Mesothelial cell of epicardium (in vitro differentiated cells): ENCODE measurements around the gene NPTX2. TPM values are rescaled to one million over a fixed set of nuclear protein-coding genes. Genes with fewer than 3 reads are reported as not detected.

Experiments used
- DNase-seq, 2 experiments: peaks; one replicate each; pipeline ENCODE4 v3.0.0; 2021; ENCODE audit warnings: low spot score in 2 of 2; ENCODE audit not compliant: unreplicated experiment in 2 of 2
- H3K27ac Mint-ChIP-seq: 2 replicates; pipeline ENCODE4 v1.8.0; 2021; ENCODE audit warnings: mixed read lengths
- H3K27me3 Mint-ChIP-seq: 2 replicates; pipeline ENCODE4 v1.8.0; 2021; ENCODE audit warnings: low read depth, mixed read lengths
- H3K36me3 Mint-ChIP-seq: 2 replicates; pipeline ENCODE4 v1.8.0; 2021; ENCODE audit warnings: mixed read lengths
- H3K4me1 Mint-ChIP-seq: 2 replicates; pipeline ENCODE4 v1.8.0; 2021; ENCODE audit warnings: mixed read lengths
- H3K4me3 Mint-ChIP-seq: 2 replicates; pipeline ENCODE4 v1.8.0; 2021; ENCODE audit warnings: mild to moderate bottlenecking, moderate library complexity, mixed read lengths
- H3K9me3 Mint-ChIP-seq: 2 replicates; pipeline ENCODE4 v1.8.0; 2021; ENCODE audit warnings: mixed read lengths
- total RNA-seq: library from RNA; stranded (reverse); gene quantifications from 3 replicates; pipeline ENCODE4 v1.2.1, GENCODE V29; 2021
- TF ChIP-seq, protein P1 (sequence below): fragments of 200-600 bp; sonication (generic); IDR thresholded peaks from one replicate; pipeline ENCODE4 v1.5.0; 2021; ENCODE audit warnings: antibody characterized with exemption; ENCODE audit not compliant: unreplicated experiment

The NPTX2 gene
- total RNA-seq, 1 donor from 2014 or later = 1.4 TPM

DNA sequence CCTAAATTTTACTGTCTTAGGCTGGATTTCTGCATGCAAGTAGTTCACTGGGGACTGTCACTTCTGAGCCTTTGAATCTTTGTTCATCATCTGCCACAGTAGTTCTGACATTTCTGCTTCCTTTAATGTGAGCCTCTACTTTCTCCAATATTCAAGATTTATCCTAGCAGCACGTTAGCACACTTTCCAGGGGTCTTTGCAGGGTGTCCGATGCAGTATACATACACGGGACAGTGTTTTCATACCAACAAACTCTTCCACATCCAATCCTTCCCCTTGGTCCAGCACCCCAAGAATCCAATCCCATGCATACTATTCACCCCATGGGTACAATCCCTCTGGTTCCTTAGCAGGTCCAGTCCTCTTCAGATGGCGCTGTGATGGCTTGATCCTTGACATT lies 22.7 kb upstream of the NPTX2 start:
- Mint-ChIP-seq H3K27ac (no peak overlapping the region), H3K36me3 (no peaks in the 10 kb centered on the region), H3K27me3 (peaks cover 62% of the 10 kb centered on the region), H3K4me1 (no peaks in the 10 kb centered on the region), H3K9me3 (no peaks in the 10 kb centered on the region), H3K4me3 (no peak overlapping the region)
- TF ChIP-seq, protein P1, sequence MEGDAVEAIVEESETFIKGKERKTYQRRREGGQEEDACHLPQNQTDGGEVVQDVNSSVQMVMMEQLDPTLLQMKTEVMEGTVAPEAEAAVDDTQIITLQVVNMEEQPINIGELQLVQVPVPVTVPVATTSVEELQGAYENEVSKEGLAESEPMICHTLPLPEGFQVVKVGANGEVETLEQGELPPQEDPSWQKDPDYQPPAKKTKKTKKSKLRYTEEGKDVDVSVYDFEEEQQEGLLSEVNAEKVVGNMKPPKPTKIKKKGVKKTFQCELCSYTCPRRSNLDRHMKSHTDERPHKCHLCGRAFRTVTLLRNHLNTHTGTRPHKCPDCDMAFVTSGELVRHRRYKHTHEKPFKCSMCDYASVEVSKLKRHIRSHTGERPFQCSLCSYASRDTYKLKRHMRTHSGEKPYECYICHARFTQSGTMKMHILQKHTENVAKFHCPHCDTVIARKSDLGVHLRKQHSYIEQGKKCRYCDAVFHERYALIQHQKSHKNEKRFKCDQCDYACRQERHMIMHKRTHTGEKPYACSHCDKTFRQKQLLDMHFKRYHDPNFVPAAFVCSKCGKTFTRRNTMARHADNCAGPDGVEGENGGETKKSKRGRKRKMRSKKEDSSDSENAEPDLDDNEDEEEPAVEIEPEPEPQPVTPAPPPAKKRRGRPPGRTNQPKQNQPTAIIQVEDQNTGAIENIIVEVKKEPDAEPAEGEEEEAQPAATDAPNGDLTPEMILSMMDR = no peak
- DNase-seq = no peak

DNA sequence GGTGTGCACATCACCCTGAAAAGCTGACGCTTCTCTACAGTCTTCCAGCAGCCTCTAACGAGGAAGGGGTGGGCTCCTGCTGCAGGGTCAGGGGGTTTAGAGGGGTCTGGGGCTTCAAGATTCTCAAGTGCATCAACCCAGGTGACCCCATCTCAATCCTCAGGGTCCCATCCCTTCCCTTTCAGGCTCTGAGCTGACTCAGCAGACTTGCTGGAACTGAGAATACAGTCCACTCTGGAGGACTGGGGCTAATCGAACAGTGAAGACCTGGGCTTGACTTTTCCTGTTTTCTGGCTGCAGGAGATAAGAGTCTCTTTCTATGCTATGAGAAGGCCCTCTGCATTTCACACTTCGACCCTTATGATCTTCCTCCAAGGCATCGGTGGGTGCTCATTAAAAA lies 22.3 kb upstream of the NPTX2 start:
- Mint-ChIP-seq H3K4me3 (no peak overlapping the region), H3K27ac (no peak overlapping the region), H3K27me3 (peaks cover 63% of the 10 kb centered on the region), H3K36me3 (no peaks in the 10 kb centered on the region), H3K4me1 (no peaks in the 10 kb centered on the region), H3K9me3 (no peaks in the 10 kb centered on the region)
- DNase-seq = no peak
- TF ChIP-seq, protein P1 = no peak

DNA sequence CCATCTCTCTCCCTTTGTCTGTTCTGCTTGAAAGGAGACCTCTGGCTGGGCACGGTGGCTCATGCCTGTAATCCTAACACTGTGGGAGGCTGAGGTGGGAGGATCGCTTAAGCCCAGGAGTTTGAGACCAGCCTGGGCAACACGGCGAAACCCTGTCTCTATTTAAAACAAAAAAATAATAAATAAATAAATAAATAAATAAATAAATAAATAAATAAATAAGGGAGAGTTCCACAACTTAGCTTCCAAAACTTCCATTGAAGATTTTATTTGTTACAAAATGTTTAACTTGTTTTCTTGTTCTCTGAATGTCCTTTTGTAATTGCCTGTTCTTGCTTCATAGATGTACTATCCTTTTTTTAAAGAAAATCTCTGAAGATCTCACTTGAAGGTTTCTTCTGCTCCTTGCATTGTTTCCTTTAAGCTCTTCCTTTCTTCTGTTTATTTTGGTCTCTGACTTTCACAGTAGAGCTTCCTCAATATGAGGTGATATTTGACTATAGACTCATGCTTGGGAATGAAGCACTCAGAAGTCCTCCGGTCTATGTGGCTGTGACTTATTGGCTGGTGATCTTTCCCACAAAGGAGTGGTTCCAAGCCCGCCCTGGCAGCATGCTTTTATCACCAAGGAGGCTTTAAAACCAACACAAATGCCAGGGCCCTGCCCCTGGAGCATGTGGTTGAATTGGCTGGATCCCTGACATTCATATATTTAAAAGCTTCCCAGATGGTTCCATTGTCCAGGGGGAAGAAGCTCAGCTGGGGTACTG lies 18.1 kb upstream of the NPTX2 start:
- TF ChIP-seq, protein P1 = no peak
- Mint-ChIP-seq H3K27ac (no peak overlapping the region), H3K4me3 (no peak overlapping the region), H3K27me3 (peaks cover 53% of the 10 kb centered on the region), H3K36me3 (no peaks in the 10 kb centered on the region), H3K9me3 (no peaks in the 10 kb centered on the region), H3K4me1 (no peaks in the 10 kb centered on the region)
- DNase-seq = no peak

DNA sequence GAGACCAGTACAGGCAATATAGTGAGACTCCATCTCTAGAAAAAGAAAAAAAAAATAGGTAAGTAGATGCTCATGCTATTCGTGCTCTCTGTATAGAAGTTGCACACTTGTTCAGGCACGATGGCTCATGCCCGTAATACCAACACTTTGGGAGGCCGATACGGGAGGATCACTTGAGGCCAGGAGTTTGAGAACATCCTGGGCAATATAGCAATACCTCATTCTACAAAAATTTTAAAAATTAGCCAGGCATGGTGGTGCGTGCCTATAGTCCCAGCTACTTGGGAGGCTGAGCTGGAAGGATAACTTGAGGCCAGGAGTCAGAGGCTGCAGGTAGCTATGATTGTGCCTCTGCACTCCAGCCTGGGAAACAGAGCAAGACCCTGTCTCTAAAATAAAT lies 17.2 kb upstream of the NPTX2 start:
- TF ChIP-seq, protein P1 = no peak
- no peak overlapping the region for H3K27ac Mint-ChIP-seq
- peaks cover 52% of the 10 kb centered on the region for H3K27me3 Mint-ChIP-seq
- DNase-seq = no peak
- H3K4me1 Mint-ChIP-seq = no peaks in the 10 kb centered on the region
- H3K36me3 Mint-ChIP-seq = no peaks in the 10 kb centered on the region
- no peaks in the 10 kb centered on the region for H3K9me3 Mint-ChIP-seq
- no peak overlapping the region for H3K4me3 Mint-ChIP-seq

DNA sequence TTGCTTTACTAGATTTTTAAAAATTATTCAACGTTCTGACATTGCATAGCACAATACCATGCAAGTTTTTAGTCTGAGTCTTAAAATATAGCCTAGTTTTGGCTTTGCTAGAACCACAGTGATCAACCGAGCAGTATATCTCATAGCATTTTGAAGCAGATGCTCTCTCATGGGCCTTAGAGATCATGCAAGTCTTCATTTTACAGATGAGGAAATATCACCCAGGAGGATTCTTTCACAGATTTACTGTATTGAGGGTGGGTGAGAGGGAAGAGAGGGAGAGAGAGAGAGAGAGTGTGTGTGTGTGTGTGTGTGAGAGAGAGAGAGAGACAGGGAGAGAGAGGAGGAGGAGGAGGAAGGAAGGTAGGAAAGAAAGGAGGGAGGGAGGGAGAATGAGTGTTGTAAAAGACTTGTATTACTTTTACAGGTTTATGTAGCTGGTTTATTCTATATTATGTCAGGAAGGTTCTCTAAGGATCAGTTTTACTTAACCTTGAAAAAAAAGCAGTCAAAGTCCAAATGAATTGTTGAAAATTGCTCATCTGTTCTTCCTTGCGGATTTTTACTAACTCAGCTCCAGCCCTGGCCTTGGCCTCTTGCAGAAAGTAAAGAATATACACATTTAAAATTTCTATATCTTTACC lies 14.2 kb upstream of the NPTX2 start:
- peaks cover 4% of the 10 kb centered on the region for H3K9me3 Mint-ChIP-seq
- no peak overlapping the region for H3K27ac Mint-ChIP-seq
- TF ChIP-seq, protein P1 = no peak
- no peaks in the 10 kb centered on the region for H3K36me3 Mint-ChIP-seq
- H3K4me3 Mint-ChIP-seq = no peak overlapping the region
- no peaks in the 10 kb centered on the region for H3K4me1 Mint-ChIP-seq
- H3K27me3 Mint-ChIP-seq = peaks cover 56% of the 10 kb centered on the region
- DNase-seq = no peak
